Thyroid gland (tissue), 4 donors: Measurements from ENCODE around the gene BMPR1B.

Experiments
- POLR2A ChIP-seq, 2 donors: fragments of 450-650 bp; IDR thresholded peaks; one replicate each; pipeline ENCODE4 v1.6.1; 2017; ENCODE audit warnings: antibody characterized with exemption in 2 of 2, mild to moderate bottlenecking in 2 of 2, moderate library complexity in 1 of 2
- TF ChIP-seq, protein P1 (sequence below), 6 experiments: fragments of 200-600 bp in 3 of 6; fragments of 450-650 bp in 3 of 6; sonication (generic) in 3 of 6; IDR thresholded peaks; one replicate each; pipeline ENCODE4 v1.5.1; 2016 to 2019; ENCODE audit warnings: antibody characterized with exemption in 6 of 6, mild to moderate bottlenecking in 2 of 6, inconsistent platforms in 1 of 6, moderate library complexity in 1 of 6

DNA sequence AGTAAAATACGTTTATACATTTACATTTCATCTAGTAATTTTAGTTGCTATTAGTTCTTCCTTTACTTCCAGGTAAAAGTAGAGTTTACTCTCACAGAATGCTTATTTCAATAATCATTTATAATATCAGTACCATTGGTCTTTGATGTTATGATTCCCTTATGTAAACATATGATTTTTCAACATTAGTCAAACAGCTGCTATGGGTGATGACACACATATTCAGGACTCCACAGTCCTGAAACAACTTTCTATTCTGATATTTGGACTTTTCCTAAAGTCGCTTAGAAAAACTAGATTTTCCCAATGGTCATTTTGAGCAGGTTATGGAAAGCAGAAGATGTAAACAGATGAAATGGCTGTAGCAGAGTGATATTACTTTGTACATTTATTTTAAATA, 421.2 kb downstream of the BMPR1B start:
- TF ChIP-seq, protein P1, sequence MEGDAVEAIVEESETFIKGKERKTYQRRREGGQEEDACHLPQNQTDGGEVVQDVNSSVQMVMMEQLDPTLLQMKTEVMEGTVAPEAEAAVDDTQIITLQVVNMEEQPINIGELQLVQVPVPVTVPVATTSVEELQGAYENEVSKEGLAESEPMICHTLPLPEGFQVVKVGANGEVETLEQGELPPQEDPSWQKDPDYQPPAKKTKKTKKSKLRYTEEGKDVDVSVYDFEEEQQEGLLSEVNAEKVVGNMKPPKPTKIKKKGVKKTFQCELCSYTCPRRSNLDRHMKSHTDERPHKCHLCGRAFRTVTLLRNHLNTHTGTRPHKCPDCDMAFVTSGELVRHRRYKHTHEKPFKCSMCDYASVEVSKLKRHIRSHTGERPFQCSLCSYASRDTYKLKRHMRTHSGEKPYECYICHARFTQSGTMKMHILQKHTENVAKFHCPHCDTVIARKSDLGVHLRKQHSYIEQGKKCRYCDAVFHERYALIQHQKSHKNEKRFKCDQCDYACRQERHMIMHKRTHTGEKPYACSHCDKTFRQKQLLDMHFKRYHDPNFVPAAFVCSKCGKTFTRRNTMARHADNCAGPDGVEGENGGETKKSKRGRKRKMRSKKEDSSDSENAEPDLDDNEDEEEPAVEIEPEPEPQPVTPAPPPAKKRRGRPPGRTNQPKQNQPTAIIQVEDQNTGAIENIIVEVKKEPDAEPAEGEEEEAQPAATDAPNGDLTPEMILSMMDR (IDR thresholded peaks at IDR 0.05) = no peak
- TF ChIP-seq POLR2A (IDR thresholded peaks at IDR 0.05) = no peak
